NCI-H2107 treated with DMSO at 0.1 percent for 48 hours (cell line): ENCODE results near the gene ATF7.

Experiments
- DNase-seq: peaks from one replicate; lab custom pipeline; 2025; ENCODE audit not compliant: unreplicated experiment; lab: John Stamatoyannopoulos, UW

The ATF7 gene

GRCh38 chr12:53463802-53464560 is 162.2 kb downstream of the ATF7 start:
- DNase-seq = no peak

GRCh38 chr12:53462935-53463334 is 163.2 kb downstream of the ATF7 start:
- no peak for DNase-seq

- no peak for DNase-seq
Observed at GRCh38 chr12:53461591-53461990, 164.6 kb downstream of the ATF7 start.

GRCh38 chr12:53461059-53461458 is 165.1 kb downstream of the ATF7 start:
- DNase-seq = no peak

- no peak for DNase-seq
Observed at GRCh38 chr12:53459097-53459496, 167.1 kb downstream of the ATF7 start.
